GM10847 (cell line): ENCODE results near the gene SULT1A2.
"Not testable (repeated sequence)": the region's sequence is repeated elsewhere in the genome, so short reads cannot be mapped to it uniquely, and the experiment has no call there.

Source experiments
- POLR2A ChIP-seq: IDR thresholded peaks from 2 replicates; pipeline ENCODE4 v1.6.1; 2011; ENCODE audit not compliant: insufficient read length; ENCODE audit errors: extremely low read depth

Gene SULT1A2

DNA sequence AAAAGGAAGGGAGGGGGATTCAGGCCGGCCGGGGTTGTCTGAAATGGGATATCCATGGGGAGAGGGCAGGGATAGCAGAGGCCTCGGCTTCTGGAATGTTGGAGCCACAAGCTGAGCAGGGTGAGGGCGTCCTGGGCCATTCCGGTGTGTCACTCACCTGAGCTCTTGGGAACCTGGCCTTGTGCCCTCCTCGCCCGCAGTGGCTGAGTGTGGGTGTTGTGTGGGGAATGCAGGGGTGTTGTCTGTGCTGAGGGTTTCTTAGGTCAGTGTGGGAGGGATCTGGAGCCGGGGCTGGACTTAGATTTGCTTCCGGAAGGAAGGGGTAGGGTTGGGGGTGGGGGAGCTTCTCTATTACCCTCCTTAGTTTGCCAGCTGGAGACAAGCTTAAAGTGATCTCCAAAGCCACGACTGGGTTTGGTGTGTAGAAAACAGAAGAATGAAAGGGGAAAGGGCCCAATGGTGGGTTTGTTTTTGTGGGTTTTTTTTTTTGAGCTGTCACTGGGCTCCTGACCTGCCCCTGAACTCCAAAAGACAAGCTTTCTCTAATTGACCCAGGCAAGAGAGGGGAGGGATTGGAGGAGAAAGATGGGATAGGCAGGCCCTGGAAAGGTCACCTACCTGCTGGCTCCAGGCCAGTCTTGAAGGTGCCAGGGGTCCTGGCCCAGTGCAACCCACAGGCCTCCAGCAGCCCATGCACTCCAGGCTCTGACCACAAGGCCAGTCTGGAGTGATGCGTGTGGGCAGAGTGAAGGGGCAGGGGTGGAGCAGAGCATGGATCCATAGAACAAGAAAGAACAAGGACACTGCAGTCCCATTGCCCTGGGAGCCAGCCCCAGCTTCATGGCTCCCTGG lies at the start of gene SULT1A2:
TSS of gene SULT1A2 (minus strand) at position 211 of the 852 bp plus-strand sequence. CDS start 1,120 bp downstream, outside the sequence.
- TF ChIP-seq POLR2A = no peak

GRCh38 chr16:28637765-28638164 lies 40.9 kb upstream of the SULT1A2 start, which contains the start of gene NPIPB8:
Gene NPIPB8, plus strand, starts transcription at chr16:28638065. Its CDS starts 296 bp downstream, at chr16:28638361.
- TF ChIP-seq POLR2A = not testable (repeated sequence)

GRCh38 chr16:28623172-28623711 lies 26.4 kb upstream of the SULT1A2 start:
- no peak for TF ChIP-seq POLR2A

- TF ChIP-seq POLR2A = no peak
These were observed 24.8 kb upstream of the SULT1A2 start for GRCh38 chr16:28621481-28622155.

GRCh38 chr16:28617874-28618273 lies 21.0 kb upstream of the SULT1A2 start:
- TF ChIP-seq POLR2A = no peak

DNA sequence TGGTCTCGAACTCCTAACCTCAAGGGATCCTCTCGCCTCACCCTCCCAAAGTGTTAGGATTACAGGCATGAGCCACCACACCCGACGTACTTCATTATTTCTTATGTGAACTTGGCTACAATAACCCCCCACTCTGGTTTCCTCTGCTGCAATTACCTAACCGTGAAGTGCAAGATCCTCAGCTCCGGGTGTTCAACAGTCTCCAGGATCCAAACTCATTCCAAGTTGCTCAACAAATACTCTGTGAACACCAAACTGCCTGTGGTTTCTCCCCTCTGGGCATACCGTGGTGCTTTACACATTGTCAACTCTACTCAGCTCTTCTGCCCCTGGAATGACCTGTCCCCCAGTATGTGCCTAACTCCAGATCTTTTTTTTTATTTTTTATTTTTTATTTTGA lies 19.8 kb upstream of the SULT1A2 start:
- TF ChIP-seq POLR2A = no peak

DNA sequence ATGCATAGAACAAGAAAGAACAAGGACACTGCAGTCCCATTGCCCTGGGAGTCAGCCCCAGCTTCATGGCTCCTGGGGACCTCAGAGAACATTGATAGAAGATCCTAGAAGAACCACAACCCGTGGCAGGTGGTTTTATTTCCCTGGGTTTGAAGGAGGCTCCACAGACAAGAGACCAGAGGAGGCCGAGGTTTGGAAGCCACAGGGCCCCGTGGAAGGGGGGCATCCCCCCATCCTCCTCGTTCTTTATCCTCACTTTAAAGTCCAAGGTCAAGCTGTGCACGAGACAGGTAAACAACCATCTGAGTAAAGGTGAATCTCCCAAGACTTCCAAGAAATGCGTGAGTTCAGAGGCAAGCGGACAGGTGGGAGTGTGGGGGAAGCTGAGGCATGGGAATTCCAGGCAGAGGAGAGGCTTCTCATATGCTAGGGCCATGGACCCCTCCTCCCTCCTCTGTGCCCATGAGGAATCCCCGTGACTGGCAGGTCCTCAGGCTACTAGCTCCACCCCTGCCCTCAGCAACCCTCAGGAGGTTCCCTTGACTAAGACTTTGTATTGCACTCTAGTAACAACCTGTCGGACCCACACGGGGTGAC lies 13.8 kb upstream of the SULT1A2 start:
- TF ChIP-seq POLR2A = no peak

DNA sequence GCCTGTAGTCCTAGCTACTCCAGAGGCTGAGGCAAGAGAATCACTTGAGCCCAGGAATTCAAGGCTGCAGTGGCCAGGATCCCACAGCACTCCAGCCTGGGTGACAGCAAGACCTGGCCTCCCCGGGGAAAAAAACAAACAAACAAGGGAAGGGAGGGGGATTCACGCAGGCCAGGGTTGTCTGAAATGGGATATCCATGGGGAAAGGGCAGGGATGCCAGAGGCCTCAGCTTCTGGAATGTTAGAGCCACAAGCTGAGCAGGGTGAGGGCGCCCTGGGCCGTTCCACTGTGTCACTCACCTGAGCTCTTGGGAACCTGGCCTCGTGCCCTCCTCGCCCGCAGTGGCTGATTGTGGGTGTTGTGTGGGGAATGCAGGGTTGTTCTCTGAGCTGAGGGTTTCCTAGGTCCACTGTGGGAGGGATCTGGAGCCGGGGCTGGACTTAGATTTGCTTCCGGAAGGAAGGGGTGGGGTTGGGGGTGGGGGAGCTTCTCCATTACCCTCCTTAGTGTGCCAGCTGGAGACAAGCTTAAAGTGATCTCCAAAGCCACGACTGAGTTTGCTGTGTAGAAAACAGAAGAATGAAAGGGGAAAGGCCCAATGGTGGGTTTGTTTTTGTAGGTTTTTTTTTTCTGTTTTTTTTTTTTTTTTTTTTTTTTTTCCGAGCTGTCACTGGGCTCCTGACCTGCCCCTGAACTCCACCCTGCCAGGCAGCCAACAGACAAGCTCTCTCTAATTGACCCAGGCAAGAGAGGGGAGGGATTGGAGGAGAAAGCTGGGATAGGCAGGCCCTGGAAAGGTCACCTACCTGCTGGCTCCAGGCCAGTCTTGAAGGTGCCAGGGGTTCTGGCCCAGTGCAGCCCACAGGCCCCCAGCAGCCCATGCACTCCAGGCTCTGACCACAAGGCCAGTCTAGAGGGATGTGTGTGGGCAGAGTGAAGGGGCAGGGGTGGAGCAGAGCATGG lies 13.1 kb upstream of the SULT1A2 start, which contains the start of gene SULT1A1:
TSS of gene SULT1A1 (minus strand) at position 414 of the 964 bp plus-strand sequence. CDS start 1,189 bp downstream, outside the sequence.
- no peak for TF ChIP-seq POLR2A

GRCh38 chr16:28607116-28607623 lies 10.3 kb upstream of the SULT1A2 start:
- no peak for TF ChIP-seq POLR2A

- no peak for TF ChIP-seq POLR2A
These were observed 9.7 kb upstream of the SULT1A2 start for GRCh38 chr16:28606291-28607115.

DNA sequence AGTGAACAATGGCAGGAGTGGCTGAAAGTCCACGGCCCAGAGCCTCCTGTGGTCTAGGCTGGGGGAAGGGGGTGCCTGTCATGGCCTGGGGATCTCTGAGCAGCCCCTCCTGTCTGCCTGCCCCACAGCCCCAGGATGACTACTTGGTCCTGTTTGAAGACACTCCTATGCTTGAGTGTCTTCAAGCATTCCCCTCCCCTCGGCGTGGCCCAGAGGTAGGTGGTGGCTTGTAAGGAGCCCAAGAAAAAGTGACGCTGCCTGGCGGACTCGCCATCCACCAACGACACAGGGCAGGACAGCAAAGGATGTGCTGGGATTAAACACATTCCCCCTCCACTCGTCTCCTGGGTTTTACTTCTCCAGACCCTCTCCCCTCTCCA lies 7.3 kb upstream of the SULT1A2 start:
- no peak for TF ChIP-seq POLR2A

- no peak for TF ChIP-seq POLR2A
These were observed 6.7 kb upstream of the SULT1A2 start for GRCh38 chr16:28603381-28604185.

DNA sequence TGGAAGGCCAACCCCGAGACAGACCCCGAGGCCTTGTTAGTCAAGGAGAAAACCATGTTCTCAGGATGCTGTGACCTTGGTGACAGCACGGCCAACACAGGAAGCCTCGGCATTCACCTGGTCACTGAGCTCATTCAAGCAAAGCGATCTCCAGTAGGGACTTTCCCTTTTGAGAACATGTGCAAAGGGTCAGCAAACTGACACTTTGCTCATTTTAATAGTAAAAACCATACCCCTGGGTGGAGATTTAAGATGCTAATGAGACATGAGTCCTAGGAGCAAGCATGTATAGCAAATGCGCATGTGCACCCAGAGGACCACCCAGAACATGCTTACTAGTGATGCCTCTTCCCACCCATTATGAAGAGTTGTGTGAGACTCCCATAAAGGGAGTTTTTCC lies 5.7 kb upstream of the SULT1A2 start:
- no peak for TF ChIP-seq POLR2A
